Measurements from ENCODE around the gene TMEM272. TPM values are rescaled to one million over a fixed set of nuclear protein-coding genes. Genes with fewer than 3 reads are reported as not detected.

Gene TMEM272
- total RNA-seq, 1 donor from 2014 or later, result not detected

DNA sequence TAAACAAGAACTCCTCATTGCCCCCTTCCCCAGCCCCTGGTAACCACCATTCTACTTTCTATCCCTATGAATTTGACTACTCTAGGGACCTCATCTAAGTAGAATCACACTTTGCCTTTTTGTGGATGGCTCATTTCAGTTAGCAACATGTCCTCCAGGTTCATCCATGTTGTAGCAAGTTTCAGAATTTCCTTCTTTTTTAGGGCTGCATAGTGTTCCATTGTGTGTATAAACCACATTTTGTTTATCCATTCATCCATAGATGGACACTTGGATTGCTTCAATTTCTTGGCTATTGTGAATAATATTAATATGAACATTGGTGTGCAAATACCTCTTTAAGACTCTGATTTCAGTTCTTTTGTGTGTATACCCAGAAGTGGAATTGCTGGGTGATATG, 36.2 kb downstream of the TMEM272 start:
- no peak overlapping the region for H2AFZ ChIP-seq (replicated peaks)
- TF ChIP-seq, protein P1, sequence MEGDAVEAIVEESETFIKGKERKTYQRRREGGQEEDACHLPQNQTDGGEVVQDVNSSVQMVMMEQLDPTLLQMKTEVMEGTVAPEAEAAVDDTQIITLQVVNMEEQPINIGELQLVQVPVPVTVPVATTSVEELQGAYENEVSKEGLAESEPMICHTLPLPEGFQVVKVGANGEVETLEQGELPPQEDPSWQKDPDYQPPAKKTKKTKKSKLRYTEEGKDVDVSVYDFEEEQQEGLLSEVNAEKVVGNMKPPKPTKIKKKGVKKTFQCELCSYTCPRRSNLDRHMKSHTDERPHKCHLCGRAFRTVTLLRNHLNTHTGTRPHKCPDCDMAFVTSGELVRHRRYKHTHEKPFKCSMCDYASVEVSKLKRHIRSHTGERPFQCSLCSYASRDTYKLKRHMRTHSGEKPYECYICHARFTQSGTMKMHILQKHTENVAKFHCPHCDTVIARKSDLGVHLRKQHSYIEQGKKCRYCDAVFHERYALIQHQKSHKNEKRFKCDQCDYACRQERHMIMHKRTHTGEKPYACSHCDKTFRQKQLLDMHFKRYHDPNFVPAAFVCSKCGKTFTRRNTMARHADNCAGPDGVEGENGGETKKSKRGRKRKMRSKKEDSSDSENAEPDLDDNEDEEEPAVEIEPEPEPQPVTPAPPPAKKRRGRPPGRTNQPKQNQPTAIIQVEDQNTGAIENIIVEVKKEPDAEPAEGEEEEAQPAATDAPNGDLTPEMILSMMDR (IDR thresholded peaks at IDR 0.05), result no peak
- no peak for TF ChIP-seq EZH2 (IDR thresholded peaks at IDR 0.05)
- TF ChIP-seq EZH2phosphoT487 (IDR thresholded peaks at IDR 0.05), result no peak

DNA sequence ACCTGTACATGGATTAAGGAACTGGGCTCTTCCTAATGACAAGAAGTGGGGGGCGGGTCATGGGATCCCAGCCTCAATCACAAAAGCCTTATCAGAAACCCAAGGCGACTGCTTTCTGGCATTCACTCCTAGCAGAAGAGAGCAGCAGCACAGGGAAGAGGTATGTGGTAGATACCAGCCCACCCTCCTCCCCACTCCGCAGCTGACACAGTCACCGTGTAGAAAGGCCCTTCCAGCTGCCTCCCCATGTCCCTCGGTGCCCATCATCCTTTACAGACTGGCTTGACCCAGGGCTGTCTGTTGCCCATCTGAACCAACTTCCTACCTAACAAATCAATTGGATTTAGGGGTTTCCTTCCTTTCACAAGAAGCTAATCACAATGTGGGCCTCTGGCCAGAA, 37.9 kb downstream of the TMEM272 start:
- H3K79me2 ChIP-seq (ENCODE audit: low read depth), result no peaks in the 10 kb centered on the region
- Mint-ChIP-seq H3K4me3 (no peak overlapping the region), H3K36me3 (no peaks in the 10 kb centered on the region), H3K27ac (peak overlapping the region; percentile 87), H3K27me3 (ENCODE audit: insufficient read depth, low read depth) (peaks cover 12% of the 10 kb centered on the region), H3K9me3 (no peaks in the 10 kb centered on the region), H3K4me1 (peaks cover 54% of the 10 kb centered on the region)
- no peak for TF ChIP-seq EZH2 (IDR thresholded peaks at IDR 0.05)
- TF ChIP-seq, protein P1 (IDR thresholded peaks at IDR 0.05), result no peak
- TF ChIP-seq EZH2phosphoT487 (IDR thresholded peaks at IDR 0.05), result no peak
- no peaks in the 10 kb centered on the region for H3K27me3 ChIP-seq
- no peaks in the 10 kb centered on the region for H4K20me1 ChIP-seq (ENCODE audit: low read depth)
- no peak for DNase-seq (ENCODE audit: low spot score)
- H3K4me1 ChIP-seq, result peaks cover 20% of the 10 kb centered on the region
- peaks cover 12% of the 10 kb centered on the region for H3F3A ChIP-seq (ENCODE audit: low read depth)
- H2AFZ ChIP-seq (replicated peaks), result no peak overlapping the region
- H3K4me2 ChIP-seq, result no peak overlapping the region
- H3K9ac ChIP-seq, result no peak overlapping the region
- no peak overlapping the region for H3K4me3 ChIP-seq
- H3K36me3 ChIP-seq, result no peaks in the 10 kb centered on the region
- no peak overlapping the region for H3K27ac ChIP-seq
- H3K9me3 ChIP-seq (ENCODE audit: low read depth), result no peaks in the 10 kb centered on the region

More for the DNA sequence above, 36.2 kb downstream of the TMEM272 start:
- H3K4me3 ChIP-seq, result no peak overlapping the region
- H3K4me1 ChIP-seq, result peaks cover 5% of the 10 kb centered on the region
- H3K4me1 Mint-ChIP-seq, result peaks cover 41% of the 10 kb centered on the region
- H3K4me2 ChIP-seq, result no peak overlapping the region
- no peaks in the 10 kb centered on the region for H4K20me1 ChIP-seq (ENCODE audit: low read depth)
- no peaks in the 10 kb centered on the region for H3K9me3 Mint-ChIP-seq
- DNase-seq (ENCODE audit: low spot score), result no peak
- no peak overlapping the region for H3K27ac ChIP-seq
- no peaks in the 10 kb centered on the region for H3K9me3 ChIP-seq (ENCODE audit: low read depth)
- H3K27me3 ChIP-seq, result no peaks in the 10 kb centered on the region
- no peaks in the 10 kb centered on the region for H3K36me3 Mint-ChIP-seq
- H3F3A ChIP-seq (ENCODE audit: low read depth), result no peaks in the 10 kb centered on the region
- H3K27ac Mint-ChIP-seq, result no peak overlapping the region
- H3K9ac ChIP-seq, result no peak overlapping the region
- H3K36me3 ChIP-seq, result no peaks in the 10 kb centered on the region
- peaks cover 12% of the 10 kb centered on the region for H3K27me3 Mint-ChIP-seq (ENCODE audit: insufficient read depth, low read depth)
- H3K79me2 ChIP-seq (ENCODE audit: low read depth), result no peaks in the 10 kb centered on the region
- H3K4me3 Mint-ChIP-seq, result no peak overlapping the region

DNA sequence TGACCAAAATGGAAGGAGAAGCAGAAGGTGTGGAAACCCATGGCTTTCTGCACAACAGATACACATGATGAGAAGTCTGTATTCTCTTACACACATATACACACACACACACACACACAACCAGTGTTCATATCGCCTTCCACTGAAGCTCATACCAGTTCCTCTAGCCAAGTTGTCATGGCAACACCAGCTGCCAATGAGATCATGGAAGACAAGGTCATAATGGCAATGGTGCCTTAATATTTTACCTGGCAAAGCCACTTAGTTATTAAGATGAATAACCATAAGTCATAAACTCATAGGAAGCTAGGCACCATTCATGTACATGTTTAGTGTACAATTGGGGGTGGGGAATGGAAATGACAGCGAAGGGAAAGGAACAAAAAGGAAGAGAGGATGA, 38.4 kb downstream of the TMEM272 start:
- Histone ChIP-seq H3K79me2 (ENCODE audit: low read depth) (no peaks in the 10 kb centered on the region), H3K27me3 (no peaks in the 10 kb centered on the region), H3K4me1 (peaks cover 25% of the 10 kb centered on the region), H3K9me3 (ENCODE audit: low read depth) (no peaks in the 10 kb centered on the region), H3K4me2 (no peak overlapping the region), H3F3A (ENCODE audit: low read depth) (peaks cover 16% of the 10 kb centered on the region), H3K27ac (no peak overlapping the region), H3K4me3 (no peak overlapping the region), H4K20me1 (ENCODE audit: low read depth) (no peaks in the 10 kb centered on the region), H3K9ac (no peak overlapping the region), H2AFZ (replicated peaks) (no peak overlapping the region), H3K36me3 (no peaks in the 10 kb centered on the region)
- Mint-ChIP-seq H3K36me3 (no peaks in the 10 kb centered on the region), H3K27ac (peak overlapping the region; percentile 26), H3K4me3 (no peak overlapping the region), H3K4me1 (peaks cover 54% of the 10 kb centered on the region), H3K27me3 (ENCODE audit: insufficient read depth, low read depth) (peaks cover 12% of the 10 kb centered on the region), H3K9me3 (no peaks in the 10 kb centered on the region)
- DNase-seq (ENCODE audit: low spot score), result no peak
- TF ChIP-seq EZH2phosphoT487 (IDR thresholded peaks at IDR 0.05) (no peak), EZH2 (IDR thresholded peaks at IDR 0.05) (no peak)
- TF ChIP-seq, protein P1 (IDR thresholded peaks at IDR 0.05), result no peak
